Stimulated activated CD8-positive, alpha-beta memory T cell treated with anti-CD3 and anti-CD28 coated beads, Interleukin-4, amount 100 ng/mL, for 48 hours (primary cell): Measurements from ENCODE around the gene ARHGAP26.
"Not testable (repeated sequence)": the region's sequence is repeated elsewhere in the genome, so short reads cannot be mapped to it uniquely, and the experiment has no call there.

Source experiments
- DNase-seq: peaks from one replicate; pipeline ENCODE4 v3.0.0-alpha.2; 2020

ARHGAP26 gene

GRCh38 chr5:143074414-143074996 lies 304.3 kb downstream of the ARHGAP26 start:
- DNase-seq, result no peak

GRCh38 chr5:143076377-143076776 lies 306.2 kb downstream of the ARHGAP26 start:
- no peak for DNase-seq

GRCh38 chr5:143077453-143078103 lies 307.4 kb downstream of the ARHGAP26 start:
- no peak for DNase-seq

- no peak for DNase-seq
Observed at GRCh38 chr5:143078313-143078712, 308.1 kb downstream of the ARHGAP26 start.

- DNase-seq, result no peak
Observed at GRCh38 chr5:143078971-143079370, 308.8 kb downstream of the ARHGAP26 start.

- no peak for DNase-seq
Observed at GRCh38 chr5:143080407-143080806, 310.2 kb downstream of the ARHGAP26 start.

GRCh38 chr5:143080982-143081381 lies 310.8 kb downstream of the ARHGAP26 start:
- DNase-seq, result no peak

- no peak for DNase-seq
Observed at GRCh38 chr5:143083006-143083405, 312.8 kb downstream of the ARHGAP26 start.

- DNase-seq, result no peak
Observed at GRCh38 chr5:143084407-143084806, 314.2 kb downstream of the ARHGAP26 start.

- no peak for DNase-seq
Observed at GRCh38 chr5:143085319-143085917, 315.2 kb downstream of the ARHGAP26 start.

GRCh38 chr5:143086546-143086907 lies 316.4 kb downstream of the ARHGAP26 start:
- DNase-seq, result no peak

GRCh38 chr5:143086908-143087637 lies 316.9 kb downstream of the ARHGAP26 start:
- DNase-seq, result no peak

- not testable (repeated sequence) for DNase-seq
Observed at GRCh38 chr5:143088702-143089101, 318.5 kb downstream of the ARHGAP26 start.

- not testable (repeated sequence) for DNase-seq
Observed at GRCh38 chr5:143090044-143090443, 319.9 kb downstream of the ARHGAP26 start.

GRCh38 chr5:143092711-143093451 lies 322.7 kb downstream of the ARHGAP26 start:
- not testable (repeated sequence) for DNase-seq

GRCh38 chr5:143093452-143094086 lies 323.4 kb downstream of the ARHGAP26 start:
- DNase-seq, result no peak

- DNase-seq, result no peak
Observed at GRCh38 chr5:143094087-143094521, 323.9 kb downstream of the ARHGAP26 start.

GRCh38 chr5:143094608-143095007 lies 324.4 kb downstream of the ARHGAP26 start:
- not testable (repeated sequence) for DNase-seq

GRCh38 chr5:143101121-143101520 lies 330.9 kb downstream of the ARHGAP26 start:
- DNase-seq, result no peak

GRCh38 chr5:143101725-143102386 lies 331.7 kb downstream of the ARHGAP26 start:
- peak; percentile 73 for DNase-seq

- DNase-seq, result no peak
Observed at GRCh38 chr5:143102411-143102810, 332.2 kb downstream of the ARHGAP26 start.
